Measurements from ENCODE around the gene CORO1C.

DNA sequence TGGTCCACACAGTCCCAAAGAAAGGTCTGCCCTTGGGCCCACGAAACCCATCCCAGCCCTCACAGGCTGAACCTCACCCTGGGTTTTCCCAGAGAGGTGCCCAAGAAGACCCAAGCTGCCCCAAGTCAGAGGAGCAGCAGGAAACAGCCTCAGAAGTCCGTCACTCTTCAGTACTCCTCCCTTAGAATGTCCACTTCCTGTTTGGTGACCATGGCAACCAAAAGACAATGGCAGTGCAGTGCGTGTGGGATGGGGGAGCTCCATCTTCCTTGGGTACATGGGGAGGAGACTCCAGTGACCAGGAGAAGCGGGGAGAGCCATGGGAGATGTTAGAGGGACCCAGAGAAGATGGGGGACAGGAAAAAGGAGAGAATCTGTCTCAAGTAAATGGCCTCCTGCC lies 108.9 kb downstream of the CORO1C start:
- TF ChIP-seq, protein P1, sequence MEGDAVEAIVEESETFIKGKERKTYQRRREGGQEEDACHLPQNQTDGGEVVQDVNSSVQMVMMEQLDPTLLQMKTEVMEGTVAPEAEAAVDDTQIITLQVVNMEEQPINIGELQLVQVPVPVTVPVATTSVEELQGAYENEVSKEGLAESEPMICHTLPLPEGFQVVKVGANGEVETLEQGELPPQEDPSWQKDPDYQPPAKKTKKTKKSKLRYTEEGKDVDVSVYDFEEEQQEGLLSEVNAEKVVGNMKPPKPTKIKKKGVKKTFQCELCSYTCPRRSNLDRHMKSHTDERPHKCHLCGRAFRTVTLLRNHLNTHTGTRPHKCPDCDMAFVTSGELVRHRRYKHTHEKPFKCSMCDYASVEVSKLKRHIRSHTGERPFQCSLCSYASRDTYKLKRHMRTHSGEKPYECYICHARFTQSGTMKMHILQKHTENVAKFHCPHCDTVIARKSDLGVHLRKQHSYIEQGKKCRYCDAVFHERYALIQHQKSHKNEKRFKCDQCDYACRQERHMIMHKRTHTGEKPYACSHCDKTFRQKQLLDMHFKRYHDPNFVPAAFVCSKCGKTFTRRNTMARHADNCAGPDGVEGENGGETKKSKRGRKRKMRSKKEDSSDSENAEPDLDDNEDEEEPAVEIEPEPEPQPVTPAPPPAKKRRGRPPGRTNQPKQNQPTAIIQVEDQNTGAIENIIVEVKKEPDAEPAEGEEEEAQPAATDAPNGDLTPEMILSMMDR (IDR thresholded peaks at IDR 0.05): no peak
- TF ChIP-seq EZH2 (IDR thresholded peaks at IDR 0.05): no peak
